A673 (cell line): ENCODE data around the gene MTHFSD. TPM values are rescaled to one million over a fixed set of nuclear protein-coding genes. Genes with fewer than 3 reads are reported as not detected.

Experiments
- BruUV-seq: library from RNA; stranded (reverse); fragments of 400-500 nt; replicated peaks from 2 replicates; lab custom pipeline; 2021; lab: Mats Ljungman, UMichigan
- CTCF ChIA-PET: fragments of 300-600 bp; sonication (Branson Sonifier 250); formaldehyde crosslinking; loops from one replicate; lab custom pipeline; 2022; ENCODE audit warnings: antibody characterized with exemption; lab: Charles Lee
- POLR2A ChIA-PET: fragments of 300-600 bp; sonication (Branson Sonifier 250); formaldehyde crosslinking; loops from one replicate; lab custom pipeline; 2022; ENCODE audit warnings: antibody characterized with exemption; ENCODE audit not compliant: low non-redundant PET; lab: Charles Lee
- DNase-seq: peaks from one replicate; pipeline ENCODE4 v3.0.0-alpha.2; 2015; ENCODE audit warnings: low spot score
- H3K27ac ChIP-seq: fragments of 200-600 bp; sonication (generic); 2 replicates; pipeline ENCODE4 v1.5.1; 2016; ENCODE audit warnings: mixed run types, low read depth, mild to moderate bottlenecking, mixed read lengths, antibody characterized with exemption, low read length; ENCODE audit not compliant: poor library complexity, severe bottlenecking
- H3K27me3 ChIP-seq: fragments of 200-600 bp; sonication (generic); replicated peaks from 2 replicates; pipeline ENCODE4 v1.6.1; 2017; ENCODE audit warnings: mixed run types, low read depth, mild to moderate bottlenecking, mixed read lengths, antibody characterized with exemption, low read length; ENCODE audit not compliant: insufficient read depth, poor library complexity
- H3K36me3 ChIP-seq: fragments of 200-600 bp; sonication (generic); 2 replicates; pipeline ENCODE4 v1.6.1; 2016; ENCODE audit warnings: mixed run types, mild to moderate bottlenecking, mixed read lengths, antibody characterized with exemption, low read length; ENCODE audit not compliant: insufficient read depth, poor library complexity, severe bottlenecking
- H3K4me1 ChIP-seq: fragments of 200-600 bp; sonication (generic); 2 replicates; pipeline ENCODE4 v1.6.1; 2017; ENCODE audit warnings: mixed run types, mild to moderate bottlenecking, mixed read lengths, antibody characterized with exemption, low read length; ENCODE audit not compliant: insufficient read depth, poor library complexity, severe bottlenecking
- H3K4me3 ChIP-seq: fragments of 200-600 bp; sonication (generic); 2 replicates; pipeline ENCODE4 v1.5.1; 2016; ENCODE audit warnings: low read depth, mixed run types, mild to moderate bottlenecking, mixed read lengths, low read length; ENCODE audit not compliant: poor library complexity, severe bottlenecking
- H3K9me3 ChIP-seq: fragments of 200-600 bp; sonication (generic); 2 replicates; pipeline ENCODE4 v1.6.1; 2016; ENCODE audit warnings: mixed run types, low read depth, mild to moderate bottlenecking, mixed read lengths, antibody characterized with exemption, low read length; ENCODE audit not compliant: poor library complexity, severe bottlenecking
- CTCF ChIP-seq: fragments of 300-800, 200-600 bp; sonication (generic); conservative IDR thresholded peaks from 2 replicates; pipeline ENCODE4 v1.5.1; 2017; ENCODE audit warnings: low read depth, mild to moderate bottlenecking, antibody characterized with exemption, low read length, moderate library complexity, mixed read lengths
- EZH2 ChIP-seq: fragments of 200-600 bp; sonication (generic); IDR thresholded peaks from 2 replicates; pipeline ENCODE4 v1.6.1; 2017; ENCODE audit warnings: borderline replicate concordance, low read depth, mild to moderate bottlenecking, mixed read lengths, antibody characterized with exemption, low read length; ENCODE audit not compliant: poor library complexity, severe bottlenecking
- intact Hi-C: fragments of 100-400 bp; cut with micrococcal nuclease; formaldehyde crosslinking; loops from one replicate; pipeline ENCODE4 v1.10.0; 2022; ENCODE audit not compliant: unreplicated experiment
- total RNA-seq: library from RNA; stranded (reverse); gene quantifications from 2 replicates; pipeline ENCODE4 v1.2.3, GENCODE V29; 2021

MTHFSD gene
- total RNA-seq, 1 experiment from 2014 or later = 27.5 TPM

GRCh38 chr16:86510465-86511261 is 44.4 kb downstream of the MTHFSD start, which contains the start of gene FOXF1:
TSS of gene FOXF1 (plus strand) at chr16:86510527. CDS start at chr16:86510570, 43 bp downstream.
- intact Hi-C loops = no loop called here
- no peak within 1 kb of the TSS for H3K27ac ChIP-seq
- peak within 1 kb of the TSS; percentile 33 for H3K4me3 ChIP-seq
- DNase-seq = peak; percentile 30
- H3K9me3 ChIP-seq = no peaks in the 10 kb centered on the region
- BruUV-seq = no TSS peak
- peaks cover 9% of the 10 kb centered on the region for H3K4me1 ChIP-seq
- H3K27me3 ChIP-seq = peaks cover 100% of the 10 kb centered on the region
- H3K36me3 ChIP-seq = no peaks in the 10 kb centered on the region
- ChIA-PET POLR2A (no interaction called here), CTCF (no interaction called here)
- TF ChIP-seq EZH2 = no peak
- TF ChIP-seq CTCF = no peak

GRCh38 chr16:86509759-86510464 is 45.1 kb downstream of the MTHFSD start:
- DNase-seq = peak; percentile 21
- Histone ChIP-seq H3K27ac (no peak overlapping the region), H3K9me3 (no peaks in the 10 kb centered on the region), H3K36me3 (no peaks in the 10 kb centered on the region), H3K4me3 (peak overlapping the region; percentile 33), H3K27me3 (peaks cover 100% of the 10 kb centered on the region), H3K4me1 (peaks cover 9% of the 10 kb centered on the region)
- intact Hi-C loops = no loop called here
- BruUV-seq = no TSS peak
- TF ChIP-seq CTCF (no peak), EZH2 (peak; percentile 92)
- ChIA-PET POLR2A (no interaction called here), CTCF (no interaction called here)

GRCh38 chr16:86508947-86509758 is 45.9 kb downstream of the MTHFSD start:
- ChIA-PET CTCF (no interaction called here), POLR2A (no interaction called here)
- H3K4me3 ChIP-seq = peak overlapping the region; percentile 33
- TF ChIP-seq EZH2 (peak; percentile 35), CTCF (no peak)
- BruUV-seq = no TSS peak
- H3K27me3 ChIP-seq = peaks cover 100% of the 10 kb centered on the region
- peaks cover 9% of the 10 kb centered on the region for H3K4me1 ChIP-seq
- no peaks in the 10 kb centered on the region for H3K9me3 ChIP-seq
- H3K27ac ChIP-seq = no peak overlapping the region
- DNase-seq = peak; percentile 36
- no peaks in the 10 kb centered on the region for H3K36me3 ChIP-seq
- intact Hi-C loops = no loop called here
